ENCODE data around the gene WNK1. TPM values are rescaled to one million over a fixed set of nuclear protein-coding genes. Genes with fewer than 3 reads are reported as not detected.
"Not testable (repeated sequence)": the region's sequence is repeated elsewhere in the genome, so short reads cannot be mapped to it uniquely, and the experiment has no call there.

WNK1 gene
- total and polyA plus RNA-seq, 4 donors, result 114 to 165 (median 130) TPM

DNA sequence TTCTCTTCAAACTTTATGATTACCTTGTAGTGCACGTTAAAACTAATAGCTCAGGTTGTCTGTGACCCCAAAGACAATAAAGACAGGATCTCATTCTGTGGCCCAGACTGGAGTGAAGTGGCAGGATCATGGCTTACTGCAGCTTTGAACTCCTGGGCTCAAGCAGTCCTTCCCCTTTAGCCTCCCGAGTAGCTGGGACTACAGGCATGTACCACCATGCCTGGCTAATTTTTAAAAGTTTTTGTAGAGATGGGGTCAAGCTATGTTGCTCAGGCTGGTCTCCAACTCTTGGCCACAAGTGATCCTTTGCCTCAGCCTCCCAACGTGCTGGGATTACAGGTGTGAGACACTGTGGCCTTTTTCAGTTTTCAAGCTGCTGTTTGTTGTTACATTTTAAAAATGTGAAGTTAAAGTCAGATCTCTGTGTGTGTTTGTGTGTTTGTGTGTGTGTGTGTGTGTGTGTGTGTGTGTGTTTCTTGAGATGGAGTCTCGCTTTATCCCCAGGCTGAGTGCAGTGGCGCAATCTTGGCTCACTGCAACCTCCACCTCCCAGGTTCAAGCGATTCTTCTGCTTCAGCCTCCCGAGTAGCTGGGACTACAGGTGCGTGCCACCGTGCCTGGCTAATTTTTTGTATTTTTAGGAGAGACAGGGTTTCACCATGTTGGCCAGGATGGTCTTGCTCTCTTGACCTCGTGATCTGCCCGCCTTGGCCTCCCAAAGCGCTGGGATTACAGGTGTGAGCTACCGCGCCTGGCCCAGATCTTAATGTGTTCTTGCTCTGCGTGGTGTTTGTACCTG is 23.8 kb downstream of the WNK1 start:
- not testable (repeated sequence) for H3K9me3 ChIP-seq (ENCODE audit: control insufficient read depth, insufficient read depth, low read length); H3K27ac ChIP-seq (ENCODE audit: low read depth, low read length); H3K4me3 ChIP-seq (ENCODE audit: low read depth, low read length); H3K27me3 ChIP-seq (ENCODE audit: control insufficient read depth, insufficient read depth, low read length); H3K4me1 ChIP-seq (ENCODE audit: control insufficient read depth, insufficient read depth, low read length); H3K36me3 ChIP-seq (ENCODE audit: control insufficient read depth, insufficient read depth, low read length); DNase-seq (ENCODE audit: low read depth in 4 of 6, low spot score in 6 of 6)
- WGBS (ENCODE audit: insufficient coverage), result 100% methylated on average over 3 of the region's 15 CpGs

DNA sequence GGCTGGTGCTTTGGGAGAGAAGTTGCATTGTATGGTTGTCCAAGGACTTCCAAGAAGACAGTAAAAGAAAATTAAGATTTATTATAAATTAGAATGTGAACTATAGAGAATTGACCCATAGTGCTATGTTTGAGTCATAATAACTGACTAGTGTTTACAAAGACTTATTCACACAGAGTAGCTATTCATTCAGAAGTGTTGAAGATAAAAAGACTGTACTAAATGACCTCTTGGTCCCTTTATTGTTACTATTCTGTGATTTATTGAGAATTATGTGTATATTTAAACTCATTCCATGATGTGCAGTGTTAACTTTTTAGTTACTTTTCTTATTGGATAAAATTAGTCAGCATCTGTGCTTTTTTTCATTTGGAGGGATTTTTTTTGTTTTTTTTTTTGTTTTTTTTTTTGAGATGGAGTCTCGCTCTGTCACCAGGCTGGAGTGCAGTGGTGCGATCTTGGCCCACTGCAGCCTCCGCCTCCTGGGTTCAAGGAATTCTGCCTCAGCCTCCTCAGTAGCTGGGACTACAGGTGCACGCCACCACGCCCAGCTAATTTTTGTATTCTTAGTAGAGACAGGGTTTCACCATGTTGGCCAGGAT is 24.5 kb downstream of the WNK1 start:
- not testable (repeated sequence) for DNase-seq (ENCODE audit: low read depth in 4 of 6, low spot score in 6 of 6); H3K27ac ChIP-seq (ENCODE audit: low read depth, low read length); H3K27me3 ChIP-seq (ENCODE audit: control insufficient read depth, insufficient read depth, low read length); H3K9me3 ChIP-seq (ENCODE audit: control insufficient read depth, insufficient read depth, low read length); H3K4me1 ChIP-seq (ENCODE audit: control insufficient read depth, insufficient read depth, low read length); H3K36me3 ChIP-seq (ENCODE audit: control insufficient read depth, insufficient read depth, low read length); H3K4me3 ChIP-seq (ENCODE audit: low read depth, low read length)
- 100% methylated on average over 2 of the region's 5 CpGs for WGBS (ENCODE audit: insufficient coverage)

DNA sequence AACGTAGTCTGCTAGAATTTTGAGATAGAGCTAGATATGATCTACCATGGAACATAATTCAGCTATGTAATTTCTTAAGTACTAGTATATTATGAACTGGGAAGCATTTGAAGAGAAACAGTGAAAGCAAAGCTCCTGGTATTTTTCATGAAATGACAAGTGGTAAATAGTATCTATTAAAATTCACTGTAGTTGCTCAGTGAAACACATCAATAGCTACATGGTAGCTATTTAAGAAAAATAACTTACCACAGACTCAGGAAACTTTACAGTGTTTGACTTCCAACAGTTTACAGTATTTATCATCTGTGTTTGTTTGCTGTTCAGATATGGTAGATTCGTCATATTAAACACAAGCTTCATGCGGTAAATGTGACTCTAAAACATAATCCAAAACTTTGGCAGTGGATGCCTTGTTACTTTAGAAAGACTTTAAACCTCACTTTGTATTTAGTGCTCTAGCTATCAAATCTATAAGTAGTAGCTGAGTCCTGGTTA is 25.2 kb downstream of the WNK1 start:
- Histone ChIP-seq H3K27ac (ENCODE audit: low read depth, low read length) (no peak overlapping the region), H3K27me3 (ENCODE audit: control insufficient read depth, insufficient read depth, low read length) (no peaks in the 10 kb centered on the region), H3K9me3 (ENCODE audit: control insufficient read depth, insufficient read depth, low read length) (no peaks in the 10 kb centered on the region), H3K4me1 (ENCODE audit: control insufficient read depth, insufficient read depth, low read length) (peaks cover 4% of the 10 kb centered on the region), H3K4me3 (ENCODE audit: low read depth, low read length) (no peak overlapping the region), H3K36me3 (ENCODE audit: control insufficient read depth, insufficient read depth, low read length) (no peaks in the 10 kb centered on the region)
- no peak for DNase-seq (ENCODE audit: low read depth in 4 of 6, low spot score in 6 of 6)
- WGBS (ENCODE audit: insufficient coverage), result no CpG with 5 or more reads among the region's 3 CpGs

DNA sequence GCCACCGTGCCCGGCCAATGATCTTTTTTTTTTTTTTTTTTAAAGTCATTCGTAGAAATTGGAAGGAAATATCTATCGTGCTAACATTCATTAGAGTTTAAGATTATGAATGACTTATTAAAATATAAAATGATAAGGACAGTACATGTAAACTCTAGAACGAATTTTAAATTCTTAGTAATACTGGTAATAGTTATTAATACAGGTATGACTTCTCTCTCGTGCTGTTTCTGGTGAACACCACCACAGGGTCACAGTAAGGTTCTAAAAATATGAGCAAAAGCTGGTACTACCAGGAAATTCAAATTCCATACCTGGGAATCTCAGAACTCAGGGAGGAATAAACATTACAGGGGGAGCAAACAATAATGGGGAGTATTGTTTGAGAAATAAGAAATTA is 26.2 kb downstream of the WNK1 start:
- peaks cover 4% of the 10 kb centered on the region for H3K4me1 ChIP-seq (ENCODE audit: control insufficient read depth, insufficient read depth, low read length)
- no peak for DNase-seq (ENCODE audit: low read depth in 4 of 6, low spot score in 6 of 6)
- no peaks in the 10 kb centered on the region for H3K36me3 ChIP-seq (ENCODE audit: control insufficient read depth, insufficient read depth, low read length)
- H3K4me3 ChIP-seq (ENCODE audit: low read depth, low read length), result no peak overlapping the region
- H3K27me3 ChIP-seq (ENCODE audit: control insufficient read depth, insufficient read depth, low read length), result no peaks in the 10 kb centered on the region
- no peaks in the 10 kb centered on the region for H3K9me3 ChIP-seq (ENCODE audit: control insufficient read depth, insufficient read depth, low read length)
- WGBS (ENCODE audit: insufficient coverage), result no CpG with 5 or more reads among the region's 6 CpGs
- H3K27ac ChIP-seq (ENCODE audit: low read depth, low read length), result no peak overlapping the region

DNA sequence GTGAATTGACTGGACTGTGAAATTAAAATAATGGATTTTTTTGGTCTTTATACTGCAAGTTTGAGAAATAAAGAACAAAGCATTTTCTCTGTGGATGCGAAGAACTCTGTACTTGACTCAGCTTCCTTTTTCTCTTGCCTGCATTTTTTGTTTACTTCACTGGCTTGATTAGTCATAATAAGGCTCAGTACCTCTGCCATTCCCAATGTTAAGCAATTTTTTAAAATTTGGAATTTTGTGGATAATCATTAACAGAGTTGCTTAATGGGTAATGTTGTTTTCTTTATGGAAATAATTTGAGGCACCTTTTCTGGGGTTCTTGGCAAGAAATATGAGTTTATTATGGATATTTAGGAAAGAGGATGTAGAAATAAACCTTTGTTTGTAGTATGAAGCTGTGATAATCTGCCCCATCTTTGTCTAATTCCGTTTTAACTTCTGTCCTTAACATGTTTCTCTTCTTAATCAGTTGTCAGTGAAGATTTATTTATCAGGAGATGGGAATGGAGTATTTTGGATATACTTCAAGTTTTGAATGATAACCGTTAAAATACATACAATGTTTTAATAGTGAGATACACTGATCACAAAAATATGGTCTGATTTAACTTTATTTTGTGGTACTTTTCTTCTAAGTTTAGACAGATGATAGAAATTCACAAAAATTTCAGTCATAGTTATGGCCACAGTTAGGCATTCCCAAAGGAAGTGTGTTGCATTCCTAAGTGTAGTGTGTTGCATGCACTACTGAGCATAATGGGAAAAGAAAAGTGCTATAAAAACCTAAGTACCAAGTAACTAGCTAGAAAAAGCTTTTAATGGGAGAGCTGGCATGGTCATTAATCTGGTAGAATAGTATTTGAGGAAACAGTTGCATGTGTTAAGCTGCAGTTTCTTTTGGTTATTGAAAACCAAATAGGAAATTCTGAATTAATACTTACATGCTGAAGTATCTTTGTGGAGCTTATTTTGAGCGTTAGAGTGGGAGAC is 27.7 kb downstream of the WNK1 start:
- peaks cover 4% of the 10 kb centered on the region for H3K4me1 ChIP-seq (ENCODE audit: control insufficient read depth, insufficient read depth, low read length)
- no peak overlapping the region for H3K4me3 ChIP-seq (ENCODE audit: low read depth, low read length)
- H3K36me3 ChIP-seq (ENCODE audit: control insufficient read depth, insufficient read depth, low read length), result no peaks in the 10 kb centered on the region
- DNase-seq (ENCODE audit: low read depth in 4 of 6, low spot score in 6 of 6), result peak in 3 of 6 donors; percentile 15 to 87 (median 29)
- H3K27me3 ChIP-seq (ENCODE audit: control insufficient read depth, insufficient read depth, low read length), result no peaks in the 10 kb centered on the region
- H3K27ac ChIP-seq (ENCODE audit: low read depth, low read length), result no peak overlapping the region
- H3K9me3 ChIP-seq (ENCODE audit: control insufficient read depth, insufficient read depth, low read length), result no peaks in the 10 kb centered on the region
- 80% methylated on average over 1 of the region's 4 CpGs for whole genome bisulfite sequencing (ENCODE audit: insufficient coverage)

DNA sequence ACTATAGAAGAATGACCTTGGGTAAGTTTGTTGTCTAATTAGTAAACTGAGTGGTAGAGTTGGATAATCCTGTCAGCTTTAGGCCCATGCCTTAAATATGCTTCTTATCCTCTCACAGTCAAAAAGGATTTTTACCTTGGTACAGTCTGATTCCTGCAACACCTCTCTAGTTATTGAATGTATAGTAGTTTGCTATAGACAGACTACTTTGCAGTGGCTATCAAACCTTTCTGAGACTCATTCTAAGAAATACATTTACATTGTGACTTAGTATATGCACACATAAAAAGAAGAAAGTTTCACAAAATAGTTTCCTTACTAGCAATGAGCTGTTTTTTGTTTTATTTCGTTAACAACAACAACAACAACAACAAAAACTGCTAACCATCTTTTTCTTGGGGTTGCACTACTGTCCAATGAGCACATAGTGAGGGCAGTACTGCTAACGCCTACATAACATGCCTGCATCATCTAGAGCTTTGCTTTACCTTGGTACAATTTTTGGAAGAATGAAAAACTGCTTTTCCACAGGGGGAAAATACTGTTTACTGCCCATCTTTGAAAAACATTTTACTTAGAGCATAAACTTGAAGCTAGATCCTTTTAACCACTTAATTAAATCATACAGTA is 28.5 kb downstream of the WNK1 start:
- no peak for DNase-seq (ENCODE audit: low read depth in 4 of 6, low spot score in 6 of 6)
- no peaks in the 10 kb centered on the region for H3K27me3 ChIP-seq (ENCODE audit: control insufficient read depth, insufficient read depth, low read length)
- H3K27ac ChIP-seq (ENCODE audit: low read depth, low read length), result no peak overlapping the region
- peaks cover 4% of the 10 kb centered on the region for H3K4me1 ChIP-seq (ENCODE audit: control insufficient read depth, insufficient read depth, low read length)
- H3K9me3 ChIP-seq (ENCODE audit: control insufficient read depth, insufficient read depth, low read length), result no peaks in the 10 kb centered on the region
- no peaks in the 10 kb centered on the region for H3K36me3 ChIP-seq (ENCODE audit: control insufficient read depth, insufficient read depth, low read length)
- no CpG with 5 or more reads among the region's 2 CpGs for WGBS (ENCODE audit: insufficient coverage)
- no peak overlapping the region for H3K4me3 ChIP-seq (ENCODE audit: low read depth, low read length)

DNA sequence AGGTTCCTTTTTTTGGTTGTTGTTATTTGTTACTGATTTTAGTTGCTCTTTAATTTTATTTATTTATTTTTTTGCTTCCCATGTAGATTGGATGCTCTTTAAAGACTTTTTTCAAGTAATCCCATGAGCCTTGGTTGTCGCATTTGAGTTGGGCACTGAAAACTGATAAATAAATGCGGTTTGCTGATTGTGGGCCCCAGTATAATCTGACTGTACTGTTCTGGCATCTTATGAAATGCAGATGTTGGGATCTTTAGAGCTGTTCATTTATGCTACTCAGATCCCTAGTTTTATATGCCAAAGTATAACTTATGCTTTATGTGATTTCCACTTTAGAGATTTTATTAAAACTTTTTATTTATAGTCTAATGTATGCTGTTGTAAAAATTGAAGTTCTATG is 33.3 kb downstream of the WNK1 start:
- H3K4me3 ChIP-seq (ENCODE audit: low read depth, low read length), result no peak overlapping the region
- DNase-seq (ENCODE audit: low read depth in 4 of 6, low spot score in 6 of 6), result no peak
- H3K9me3 ChIP-seq (ENCODE audit: control insufficient read depth, insufficient read depth, low read length), result no peaks in the 10 kb centered on the region
- no peak overlapping the region for H3K27ac ChIP-seq (ENCODE audit: low read depth, low read length)
- H3K27me3 ChIP-seq (ENCODE audit: control insufficient read depth, insufficient read depth, low read length), result no peaks in the 10 kb centered on the region
- no peaks in the 10 kb centered on the region for H3K4me1 ChIP-seq (ENCODE audit: control insufficient read depth, insufficient read depth, low read length)
- H3K36me3 ChIP-seq (ENCODE audit: control insufficient read depth, insufficient read depth, low read length), result no peaks in the 10 kb centered on the region
- no CpG with 5 or more reads among the region's 2 CpGs for WGBS (ENCODE audit: insufficient coverage)

DNA sequence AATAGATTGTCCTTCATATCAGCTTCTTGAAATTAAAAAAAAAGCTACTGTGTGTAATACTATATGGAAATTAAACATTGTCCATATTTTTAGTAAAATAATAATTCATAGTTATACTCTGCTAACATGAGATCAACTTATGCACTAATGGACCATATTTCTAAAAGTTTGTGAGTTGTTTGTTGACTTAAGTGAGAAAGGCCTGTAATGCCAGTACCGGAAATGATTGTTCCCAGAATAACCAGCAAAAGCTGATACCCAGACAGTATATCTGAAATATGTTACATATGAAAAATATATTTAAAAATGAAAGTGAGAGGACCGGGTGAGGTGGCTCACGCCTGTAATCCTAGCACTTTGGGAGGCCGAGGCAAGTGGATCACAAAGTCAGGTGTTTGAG is 35.9 kb downstream of the WNK1 start:
- no peaks in the 10 kb centered on the region for H3K9me3 ChIP-seq (ENCODE audit: control insufficient read depth, insufficient read depth, low read length)
- 95% methylated on average over 3 of the region's 4 CpGs for WGBS (ENCODE audit: insufficient coverage)
- H3K27ac ChIP-seq (ENCODE audit: low read depth, low read length), result no peak overlapping the region
- no peaks in the 10 kb centered on the region for H3K36me3 ChIP-seq (ENCODE audit: control insufficient read depth, insufficient read depth, low read length)
- no peak for DNase-seq (ENCODE audit: low read depth in 4 of 6, low spot score in 6 of 6)
- H3K4me3 ChIP-seq (ENCODE audit: low read depth, low read length), result no peak overlapping the region
- H3K4me1 ChIP-seq (ENCODE audit: control insufficient read depth, insufficient read depth, low read length), result no peaks in the 10 kb centered on the region
- H3K27me3 ChIP-seq (ENCODE audit: control insufficient read depth, insufficient read depth, low read length), result no peaks in the 10 kb centered on the region

DNA sequence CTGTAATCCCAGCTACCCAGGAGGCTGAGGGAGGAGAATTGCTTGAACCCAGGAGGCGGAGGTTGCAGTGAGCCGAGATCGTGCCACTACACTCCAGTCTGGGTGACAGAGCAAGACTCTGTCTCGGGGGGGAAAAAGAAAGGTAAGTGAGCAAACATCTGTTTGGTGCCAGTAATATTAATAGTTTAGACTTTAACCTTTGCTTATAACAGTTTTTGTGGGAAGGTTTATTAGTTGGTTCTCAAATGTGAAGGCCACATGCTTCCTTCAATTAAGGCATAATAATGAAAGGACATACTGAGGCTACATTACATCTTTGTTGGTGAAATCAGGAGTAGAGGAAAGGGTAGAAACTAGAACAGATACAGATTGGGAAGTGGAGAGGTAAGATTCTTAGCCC is 36.4 kb downstream of the WNK1 start:
- WGBS (ENCODE audit: insufficient coverage), result 89% methylated on average over 3 of the region's 4 CpGs
- H3K4me1 ChIP-seq (ENCODE audit: control insufficient read depth, insufficient read depth, low read length); DNase-seq (ENCODE audit: low read depth in 4 of 6, low spot score in 6 of 6); H3K4me3 ChIP-seq (ENCODE audit: low read depth, low read length); H3K27ac ChIP-seq (ENCODE audit: low read depth, low read length); H3K9me3 ChIP-seq (ENCODE audit: control insufficient read depth, insufficient read depth, low read length); H3K27me3 ChIP-seq (ENCODE audit: control insufficient read depth, insufficient read depth, low read length); H3K36me3 ChIP-seq (ENCODE audit: control insufficient read depth, insufficient read depth, low read length): not testable (repeated sequence)
